A549 (cell line): ENCODE data around the gene GTF2IRD1.

Experiments
- CEBPB ChIP-seq, 2 experiments: fragments of >200 bp in 1 of 2; sonication (Bioruptor Twin) in 1 of 2; formaldehyde crosslinking in 1 of 2; IDR thresholded peaks; 2 replicates each; pipeline ENCODE4 v1.6.1; 2012 to 2016
- ESRRA ChIP-seq: fragments of 150-350 bp; IDR thresholded peaks from 2 replicates; pipeline ENCODE4 v1.6.1; 2014; ENCODE audit warnings: mild to moderate bottlenecking, low read length, borderline replicate concordance
- PHF8 ChIP-seq: fragments of 200-600 bp; sonication (generic); IDR thresholded peaks from 2 replicates; pipeline ENCODE4 v1.6.1; 2016; ENCODE audit warnings: low read depth, mild to moderate bottlenecking, antibody characterized with exemption, moderate library complexity, borderline replicate concordance
- RCOR1 ChIP-seq: fragments of 150-350 bp; IDR thresholded peaks from 2 replicates; pipeline ENCODE4 v1.6.1; 2014; ENCODE audit warnings: antibody characterized with exemption, low read length, low read depth
- TP53 ChIP-seq: fragments of 250-450 bp; sonication (Bioruptor Pico); IDR thresholded peaks from 2 replicates; pipeline ENCODE4 v1.5.0; 2021; ENCODE audit warnings: mild to moderate bottlenecking, moderate library complexity
- TF ChIP-seq, protein P1 (sequence below): fragments of >200 bp; sonication (Bioruptor Twin); formaldehyde crosslinking; IDR thresholded peaks from 3 replicates; pipeline ENCODE4 v1.5.1; 2016
- TF ChIP-seq, protein P2 (sequence below): fragments of >200 bp; sonication (Bioruptor Twin); formaldehyde crosslinking; IDR thresholded peaks from 3 replicates; pipeline ENCODE4 v1.6.1; 2016

- TF ChIP-seq, protein P1, sequence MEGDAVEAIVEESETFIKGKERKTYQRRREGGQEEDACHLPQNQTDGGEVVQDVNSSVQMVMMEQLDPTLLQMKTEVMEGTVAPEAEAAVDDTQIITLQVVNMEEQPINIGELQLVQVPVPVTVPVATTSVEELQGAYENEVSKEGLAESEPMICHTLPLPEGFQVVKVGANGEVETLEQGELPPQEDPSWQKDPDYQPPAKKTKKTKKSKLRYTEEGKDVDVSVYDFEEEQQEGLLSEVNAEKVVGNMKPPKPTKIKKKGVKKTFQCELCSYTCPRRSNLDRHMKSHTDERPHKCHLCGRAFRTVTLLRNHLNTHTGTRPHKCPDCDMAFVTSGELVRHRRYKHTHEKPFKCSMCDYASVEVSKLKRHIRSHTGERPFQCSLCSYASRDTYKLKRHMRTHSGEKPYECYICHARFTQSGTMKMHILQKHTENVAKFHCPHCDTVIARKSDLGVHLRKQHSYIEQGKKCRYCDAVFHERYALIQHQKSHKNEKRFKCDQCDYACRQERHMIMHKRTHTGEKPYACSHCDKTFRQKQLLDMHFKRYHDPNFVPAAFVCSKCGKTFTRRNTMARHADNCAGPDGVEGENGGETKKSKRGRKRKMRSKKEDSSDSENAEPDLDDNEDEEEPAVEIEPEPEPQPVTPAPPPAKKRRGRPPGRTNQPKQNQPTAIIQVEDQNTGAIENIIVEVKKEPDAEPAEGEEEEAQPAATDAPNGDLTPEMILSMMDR = no peak
- TF ChIP-seq CEBPB (IDR thresholded peaks at IDR 0.05) (no peak), ESRRA (no peak), RCOR1 (no peak), TP53 (CRISPR knock-in tag) (no peak), PHF8 (no peak)
- TF ChIP-seq, protein P2, sequence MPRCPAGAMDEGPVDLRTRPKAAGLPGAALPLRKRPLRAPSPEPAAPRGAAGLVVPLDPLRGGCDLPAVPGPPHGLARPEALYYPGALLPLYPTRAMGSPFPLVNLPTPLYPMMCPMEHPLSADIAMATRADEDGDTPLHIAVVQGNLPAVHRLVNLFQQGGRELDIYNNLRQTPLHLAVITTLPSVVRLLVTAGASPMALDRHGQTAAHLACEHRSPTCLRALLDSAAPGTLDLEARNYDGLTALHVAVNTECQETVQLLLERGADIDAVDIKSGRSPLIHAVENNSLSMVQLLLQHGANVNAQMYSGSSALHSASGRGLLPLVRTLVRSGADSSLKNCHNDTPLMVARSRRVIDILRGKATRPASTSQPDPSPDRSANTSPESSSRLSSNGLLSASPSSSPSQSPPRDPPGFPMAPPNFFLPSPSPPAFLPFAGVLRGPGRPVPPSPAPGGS = no peak
Measured at GRCh38 chr7:74518041-74518440, 64.3 kb downstream of the GTF2IRD1 start.
